ENCODE results near the gene NRAP. TPM values are rescaled to one million over a fixed set of nuclear protein-coding genes. Genes with fewer than 3 reads are reported as not detected.

The NRAP gene
- total RNA-seq, 1 experiment from 2014 or later: not detected

- Histone ChIP-seq H3K9me3 (ENCODE audit: control insufficient read depth, insufficient read depth, low read depth, low read length) (peaks cover 7% of the 10 kb centered on the region; the same call in 1 of the 2 replicates), H3K4me3 (ENCODE audit: low read depth in 2 of 2, low read length in 2 of 2) (no peak overlapping the region), H3K27ac (ENCODE audit: low read length) (no peak overlapping the region), H3K36me3 (ENCODE audit: control insufficient read depth, insufficient read depth, low read length) (no peaks in the 10 kb centered on the region), H3K27me3 (ENCODE audit: control insufficient read depth, insufficient read depth, low read length) (no peaks in the 10 kb centered on the region), H3K4me1 (ENCODE audit: control insufficient read depth, insufficient read depth, low read length) (no peaks in the 10 kb centered on the region)
- in situ Hi-C loops (cut with HindIII; ENCODE audit: low pct_unique_long_range_greater_than_20kb, low sequenced_read_pairs) (no loop called here), intact Hi-C loops (cut with micrococcal nuclease; ENCODE audit: unreplicated experiment) (no loop called here)
- DNase-seq (ENCODE audit: low read depth, low spot score) (no peak), ATAC-seq (no peak)
- TF ChIP-seq, protein P1, sequence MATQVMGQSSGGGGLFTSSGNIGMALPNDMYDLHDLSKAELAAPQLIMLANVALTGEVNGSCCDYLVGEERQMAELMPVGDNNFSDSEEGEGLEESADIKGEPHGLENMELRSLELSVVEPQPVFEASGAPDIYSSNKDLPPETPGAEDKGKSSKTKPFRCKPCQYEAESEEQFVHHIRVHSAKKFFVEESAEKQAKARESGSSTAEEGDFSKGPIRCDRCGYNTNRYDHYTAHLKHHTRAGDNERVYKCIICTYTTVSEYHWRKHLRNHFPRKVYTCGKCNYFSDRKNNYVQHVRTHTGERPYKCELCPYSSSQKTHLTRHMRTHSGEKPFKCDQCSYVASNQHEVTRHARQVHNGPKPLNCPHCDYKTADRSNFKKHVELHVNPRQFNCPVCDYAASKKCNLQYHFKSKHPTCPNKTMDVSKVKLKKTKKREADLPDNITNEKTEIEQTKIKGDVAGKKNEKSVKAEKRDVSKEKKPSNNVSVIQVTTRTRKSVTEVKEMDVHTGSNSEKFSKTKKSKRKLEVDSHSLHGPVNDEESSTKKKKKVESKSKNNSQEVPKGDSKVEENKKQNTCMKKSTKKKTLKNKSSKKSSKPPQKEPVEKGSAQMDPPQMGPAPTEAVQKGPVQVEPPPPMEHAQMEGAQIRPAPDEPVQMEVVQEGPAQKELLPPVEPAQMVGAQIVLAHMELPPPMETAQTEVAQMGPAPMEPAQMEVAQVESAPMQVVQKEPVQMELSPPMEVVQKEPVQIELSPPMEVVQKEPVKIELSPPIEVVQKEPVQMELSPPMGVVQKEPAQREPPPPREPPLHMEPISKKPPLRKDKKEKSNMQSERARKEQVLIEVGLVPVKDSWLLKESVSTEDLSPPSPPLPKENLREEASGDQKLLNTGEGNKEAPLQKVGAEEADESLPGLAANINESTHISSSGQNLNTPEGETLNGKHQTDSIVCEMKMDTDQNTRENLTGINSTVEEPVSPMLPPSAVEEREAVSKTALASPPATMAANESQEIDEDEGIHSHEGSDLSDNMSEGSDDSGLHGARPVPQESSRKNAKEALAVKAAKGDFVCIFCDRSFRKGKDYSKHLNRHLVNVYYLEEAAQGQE (IDR thresholded peaks at IDR 0.05; ENCODE audit: insufficient read depth in 1 of 2, low read depth in 2 of 2, low read length in 1 of 2): no peak
- TF ChIP-seq TCF7L2 (IDR thresholded peaks at IDR 0.05; ENCODE audit: low read depth, low read length) (no peak), POLR2AphosphoS5 (IDR thresholded peaks at IDR 0.05; ENCODE audit: low read depth, low read length) (no peak), SIN3A (IDR thresholded peaks at IDR 0.05; ENCODE audit: borderline replicate concordance, insufficient read depth, low read depth, low read length) (no peak)
- POLR2A ChIA-PET: no interaction called here
- no TSS peak for BruUV-seq (replicated peaks)
- CTCF ChIA-PET: no interaction called here
These were observed 31.9 kb upstream of the NRAP start for GRCh38 chr10:113695691-113696090.

GRCh38 chr10:113693348-113693747 lies 29.5 kb upstream of the NRAP start:
- intact Hi-C loops (cut with micrococcal nuclease; ENCODE audit: unreplicated experiment): no loop called here
- Histone ChIP-seq H3K36me3 (ENCODE audit: control insufficient read depth, insufficient read depth, low read length) (no peaks in the 10 kb centered on the region), H3K27me3 (ENCODE audit: control insufficient read depth, insufficient read depth, low read length) (no peaks in the 10 kb centered on the region), H3K27ac (ENCODE audit: low read length) (no peak overlapping the region), H3K9me3 (ENCODE audit: control insufficient read depth, insufficient read depth, low read depth, low read length) (peaks cover 7% of the 10 kb centered on the region; the same call in 1 of the 2 replicates), H3K4me1 (ENCODE audit: control insufficient read depth, insufficient read depth, low read length) (no peaks in the 10 kb centered on the region), H3K4me3 (ENCODE audit: low read depth in 2 of 2, low read length in 2 of 2) (no peak overlapping the region)
- ChIA-PET POLR2A (no interaction called here), CTCF (no interaction called here)
- DNase-seq (ENCODE audit: low read depth, low spot score) (no peak), ATAC-seq (no peak)
- TF ChIP-seq, protein P1 (IDR thresholded peaks at IDR 0.05; ENCODE audit: insufficient read depth in 1 of 2, low read depth in 2 of 2, low read length in 1 of 2): no peak
- TF ChIP-seq, protein P2, sequence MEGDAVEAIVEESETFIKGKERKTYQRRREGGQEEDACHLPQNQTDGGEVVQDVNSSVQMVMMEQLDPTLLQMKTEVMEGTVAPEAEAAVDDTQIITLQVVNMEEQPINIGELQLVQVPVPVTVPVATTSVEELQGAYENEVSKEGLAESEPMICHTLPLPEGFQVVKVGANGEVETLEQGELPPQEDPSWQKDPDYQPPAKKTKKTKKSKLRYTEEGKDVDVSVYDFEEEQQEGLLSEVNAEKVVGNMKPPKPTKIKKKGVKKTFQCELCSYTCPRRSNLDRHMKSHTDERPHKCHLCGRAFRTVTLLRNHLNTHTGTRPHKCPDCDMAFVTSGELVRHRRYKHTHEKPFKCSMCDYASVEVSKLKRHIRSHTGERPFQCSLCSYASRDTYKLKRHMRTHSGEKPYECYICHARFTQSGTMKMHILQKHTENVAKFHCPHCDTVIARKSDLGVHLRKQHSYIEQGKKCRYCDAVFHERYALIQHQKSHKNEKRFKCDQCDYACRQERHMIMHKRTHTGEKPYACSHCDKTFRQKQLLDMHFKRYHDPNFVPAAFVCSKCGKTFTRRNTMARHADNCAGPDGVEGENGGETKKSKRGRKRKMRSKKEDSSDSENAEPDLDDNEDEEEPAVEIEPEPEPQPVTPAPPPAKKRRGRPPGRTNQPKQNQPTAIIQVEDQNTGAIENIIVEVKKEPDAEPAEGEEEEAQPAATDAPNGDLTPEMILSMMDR (IDR thresholded peaks at IDR 0.05): no peak
- TF ChIP-seq POLR2AphosphoS5 (IDR thresholded peaks at IDR 0.05; ENCODE audit: low read depth, low read length) (no peak), SIN3A (IDR thresholded peaks at IDR 0.05; ENCODE audit: borderline replicate concordance, insufficient read depth, low read depth, low read length) (no peak), TCF7L2 (IDR thresholded peaks at IDR 0.05; ENCODE audit: low read depth, low read length) (no peak)
- in situ Hi-C loops (cut with HindIII; ENCODE audit: low pct_unique_long_range_greater_than_20kb, low sequenced_read_pairs): no loop called here
- no TSS peak for BruUV-seq (replicated peaks)

All from Panc1 (cell line).